HCT116 (cell line): Measurements from ENCODE around the gene ARPC1A. TPM values are rescaled to one million over a fixed set of nuclear protein-coding genes. Genes with fewer than 3 reads are reported as not detected.

ENCODE experiments used
- ATAC-seq: fragments of 200-7000 bp; cut with Tn5 transposase; 2 replicates; pipeline ENCODE4 v1.9.1; 2020; ENCODE audit warnings: mild to moderate bottlenecking, moderate library complexity
- BruUV-seq: library from RNA; stranded (reverse); fragments of 400-500 nt; replicated peaks from 2 replicates; lab custom pipeline; 2021; lab: Mats Ljungman, UMichigan
- CTCF ChIA-PET: fragments of 300-600 bp; sonication (Branson Sonifier 250); formaldehyde crosslinking; loops from one replicate; lab custom pipeline; 2021; ENCODE audit warnings: antibody characterized with exemption; lab: Charles Lee
- POLR2A ChIA-PET: fragments of 300-600, 350-600 bp; sonication (Branson Sonifier 250); formaldehyde crosslinking; loops from one replicate; lab custom pipeline; 2021; ENCODE audit warnings: antibody characterized with exemption; lab: Charles Lee
- RAD21 ChIA-PET, 2 experiments: fragments of 300-600 bp; sonication (Branson Sonifier 250); formaldehyde crosslinking; loops; one replicate each; lab custom pipeline; 2023; ENCODE audit warnings: low total read pairs in 2 of 2; ENCODE audit not compliant: uncharacterized antibody in 2 of 2, unreplicated experiment in 2 of 2, low non-redundant PET in 1 of 2; lab: Charles Lee
- DNase-seq: peaks from one replicate; pipeline ENCODE4 v3.0.0-alpha.2; 2010; ENCODE audit warnings: low read depth, low spot score
- H2AFZ ChIP-seq: fragments of 200-600 bp; shearing (Covaris generic), sonication (generic); 2 replicates; pipeline ENCODE4 v1.6.1; 2017; ENCODE audit warnings: low read depth, mixed run types, mixed read lengths, antibody characterized with exemption, low read length; ENCODE audit not compliant: poor library complexity, severe bottlenecking
- H3K27ac ChIP-seq: 2 replicates; pipeline ENCODE4 v1.5.1; 2012; ENCODE audit warnings: low read depth, low read length
- H3K27me3 ChIP-seq: fragments of 200-600 bp; sonication (generic); 2 replicates; pipeline ENCODE4 v1.6.1; 2016; ENCODE audit warnings: mixed run types, low read length, mixed read lengths; ENCODE audit not compliant: insufficient read depth
- H3K36me3 ChIP-seq, 2 experiments: fragments of 200-500 bp in 1 of 2; fragments of 200-600 bp in 1 of 2; sonication (Bioruptor generic) in 1 of 2; sonication (generic) in 1 of 2; 2 replicates each; pipeline versions ENCODE4 v1.5.1 to v1.6.1; 2014 to 2016; ENCODE audit warnings: low read length in 2 of 2, inconsistent platforms in 1 of 2, mixed read lengths in 1 of 2, mixed run types in 1 of 2; ENCODE audit not compliant: insufficient read depth in 2 of 2, control insufficient read depth in 1 of 2
- H3K4me1 ChIP-seq, 2 experiments: fragments of 200-600 bp in 1 of 2; sonication (generic) in 1 of 2; 2 replicates each; pipeline versions ENCODE4 v1.5.1 to v1.6.1; 2012 to 2017; ENCODE audit warnings: low read length in 2 of 2, inconsistent platforms in 1 of 2, mild to moderate bottlenecking in 1 of 2, mixed read lengths in 1 of 2, mixed run types in 1 of 2, moderate library complexity in 1 of 2; ENCODE audit not compliant: insufficient read depth in 2 of 2, control insufficient read depth in 1 of 2
- H3K4me2 ChIP-seq: fragments of 200-600 bp; sonication (generic); 2 replicates; pipeline ENCODE4 v1.6.1; 2017; ENCODE audit warnings: mixed run types, low read length, mixed read lengths
- H3K4me3 ChIP-seq, 2 experiments: fragments of 200-600 bp in 1 of 2; sonication (generic) in 1 of 2; replicated peaks in 1 of 2; 2 replicates each; pipeline ENCODE4 v1.5.1; 2011 to 2016; ENCODE audit warnings: low read length in 2 of 2, control low read depth in 1 of 2, low read depth in 1 of 2, mild to moderate bottlenecking in 1 of 2, mixed read lengths in 1 of 2, mixed run types in 1 of 2
- H3K79me2 ChIP-seq: fragments of 200-600 bp; sonication (generic); 2 replicates; pipeline ENCODE4 v1.6.1; 2017; ENCODE audit warnings: mild to moderate bottlenecking, mixed run types, low read length, moderate library complexity, mixed read lengths; ENCODE audit not compliant: insufficient read depth
- H3K9ac ChIP-seq: fragments of 200-600 bp; sonication (generic); 2 replicates; pipeline ENCODE4 v1.6.1; 2016; ENCODE audit warnings: low read length, mixed read lengths
- H3K9me2 ChIP-seq: fragments of 200-600 bp; sonication (generic), shearing (Covaris generic); 2 replicates; pipeline ENCODE4 v1.6.1; 2017; ENCODE audit warnings: mixed run types, mild to moderate bottlenecking, moderate library complexity; ENCODE audit not compliant: insufficient read depth
- H3K9me3 ChIP-seq, 2 experiments: fragments of 200-500 bp in 1 of 2; fragments of 200-600 bp in 1 of 2; sonication (Bioruptor generic) in 1 of 2; sonication (generic) in 1 of 2; 2 replicates each; pipeline ENCODE4 v1.6.1; 2014 to 2017; ENCODE audit warnings: low read length in 2 of 2, mixed read lengths in 2 of 2, inconsistent platforms in 1 of 2, low read depth in 1 of 2, mild to moderate bottlenecking in 1 of 2, mixed run types in 1 of 2, moderate library complexity in 1 of 2; ENCODE audit not compliant: control insufficient read depth in 1 of 2, insufficient read depth in 1 of 2
- H4K20me1 ChIP-seq: fragments of 200-600 bp; sonication (generic), shearing (Covaris generic); 2 replicates; pipeline ENCODE4 v1.6.1; 2017; ENCODE audit warnings: mixed run types, mild to moderate bottlenecking, moderate library complexity; ENCODE audit not compliant: insufficient read depth
- CBX3 ChIP-seq: IDR thresholded peaks from 2 replicates; pipeline ENCODE4 v1.6.1; 2012; ENCODE audit warnings: low read depth
- EGR1 ChIP-seq: IDR thresholded peaks from 2 replicates; pipeline ENCODE4 v1.6.1; 2012; ENCODE audit warnings: low read depth
- EZH2 ChIP-seq: fragments of 200-600 bp; sonication (generic); IDR thresholded peaks from 2 replicates; pipeline ENCODE4 v1.6.1; 2017; ENCODE audit warnings: antibody characterized with exemption, mixed run types
- EZH2phosphoT487 ChIP-seq: fragments of 200-600 bp; IDR thresholded peaks from 2 replicates; pipeline ENCODE4 v1.6.1; 2018; ENCODE audit warnings: antibody characterized with exemption, borderline replicate concordance
- JUND ChIP-seq: IDR thresholded peaks from 2 replicates; pipeline ENCODE4 v1.6.1; 2012
- POLR2A ChIP-seq: IDR thresholded peaks from 2 replicates; pipeline ENCODE4 v1.7.0; 2011; ENCODE audit warnings: borderline replicate concordance; ENCODE audit not compliant: insufficient read depth, insufficient read length; ENCODE audit errors: extremely low read depth
- POLR2AphosphoS5 ChIP-seq: IDR thresholded peaks from 2 replicates; pipeline ENCODE4 v1.6.1; 2011; ENCODE audit warnings: mild to moderate bottlenecking, low read depth, low read length, moderate library complexity
- SP1 ChIP-seq: IDR thresholded peaks from 2 replicates; pipeline ENCODE4 v1.6.1; 2012; ENCODE audit warnings: low read depth
- SRF ChIP-seq: IDR thresholded peaks from 2 replicates; pipeline ENCODE4 v1.6.1; 2012; ENCODE audit warnings: low read depth
- TCF7L2 ChIP-seq: IDR thresholded peaks from 2 replicates; pipeline ENCODE4 v1.7.0; 2011; ENCODE audit warnings: borderline replicate concordance, inconsistent platforms; ENCODE audit not compliant: insufficient read depth, insufficient read length; ENCODE audit errors: extremely low read depth
- intact Hi-C: fragments of 100-400 bp; cut with micrococcal nuclease; formaldehyde crosslinking; loops from 2 replicates; pipeline ENCODE4 v1.10.0; 2022
- total RNA-seq: library from RNA; stranded (reverse); gene quantifications from one replicate; pipeline ENCODE4 v1.2.1, GENCODE V29; 2021; ENCODE audit not compliant: unreplicated experiment
- TF ChIP-seq, protein P1 (sequence below): IDR thresholded peaks from 2 replicates; pipeline ENCODE4 v1.6.1; 2012

ARPC1A gene
- total RNA-seq, 1 experiment from 2014 or later: 250 TPM

DNA sequence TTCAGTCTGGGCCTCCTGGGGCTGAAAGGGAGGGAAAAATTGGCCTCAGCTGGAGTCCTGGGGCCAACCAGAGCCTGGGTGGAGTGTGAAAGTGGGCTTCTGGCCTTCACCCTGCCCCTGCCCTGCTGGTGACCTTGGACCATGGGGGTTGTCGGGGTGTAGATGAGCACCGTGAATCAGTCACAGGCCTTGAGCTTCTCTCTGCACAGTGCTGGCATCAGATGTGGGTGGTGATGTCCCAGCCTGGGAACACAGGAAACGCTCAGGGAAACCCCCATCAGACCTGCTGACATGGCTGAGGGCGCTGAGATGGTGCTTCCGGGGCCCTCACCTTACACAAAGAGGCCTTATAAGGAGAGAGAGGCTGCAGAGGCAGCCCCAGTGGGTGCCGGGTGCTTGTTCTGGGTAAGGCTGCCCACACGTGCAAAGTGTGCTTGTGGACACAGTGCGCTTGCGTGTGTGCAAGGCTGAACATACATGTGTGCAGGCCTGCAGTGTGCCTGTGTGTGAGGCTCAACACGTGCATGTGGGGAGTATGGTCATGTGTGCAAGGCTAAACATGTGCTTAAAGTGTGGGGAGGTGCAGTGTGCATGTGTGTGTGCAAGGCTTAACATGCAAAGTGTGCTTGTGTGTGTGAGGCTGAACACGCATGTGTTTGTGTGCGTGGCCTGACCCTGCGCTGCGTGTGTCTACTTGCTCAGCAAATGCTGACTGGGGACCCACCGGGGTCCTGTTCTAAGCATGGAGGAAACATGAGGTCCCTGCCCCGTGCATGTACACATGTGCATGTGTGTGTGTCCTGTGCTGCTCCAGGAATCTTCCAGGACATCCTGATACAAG, 55.3 kb downstream of the ARPC1A start (continued):
- TF ChIP-seq POLR2AphosphoS5 (no peak), TCF7L2 (no peak), EZH2phosphoT487 (no peak), SP1 (no peak), EZH2 (no peak)

DNA sequence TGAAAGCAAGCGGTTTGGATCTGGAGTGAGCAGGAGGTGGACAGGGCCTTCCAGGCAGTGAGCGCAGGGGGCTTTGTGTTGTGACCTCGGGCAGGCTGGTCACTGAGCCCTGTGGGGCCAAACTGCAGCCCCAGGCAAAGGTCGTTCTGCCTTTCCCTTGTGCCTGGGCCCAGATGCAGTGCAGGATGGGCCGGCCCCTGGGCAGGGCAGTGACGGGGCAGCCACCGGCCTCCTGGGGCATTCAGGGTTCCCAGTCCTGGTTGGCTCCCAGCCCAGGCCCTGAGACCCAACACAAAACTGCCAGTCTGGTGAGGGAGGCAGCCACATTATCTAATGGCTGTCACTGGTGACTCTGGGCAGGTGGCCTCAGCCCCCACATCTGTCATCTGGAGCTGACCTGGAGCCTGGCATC, 56.0 kb downstream of the ARPC1A start:
- Histone ChIP-seq H3K27me3 (no peaks in the 10 kb centered on the region), H2AFZ (no peak overlapping the region), H3K79me2 (peaks cover 71% of the 10 kb centered on the region), H3K4me3 (no peak overlapping the region), H4K20me1 (no peaks in the 10 kb centered on the region; the same call in 1 of the 2 replicates), H3K4me2 (no peak overlapping the region), H3K9ac (no peak overlapping the region), H3K4me1 (peaks cover 13 to 24% of the 10 kb centered on the region in 2 experiments; a peak in 3 of 4 replicates), H3K9me2 (no peaks in the 10 kb centered on the region), H3K36me3 (peaks cover 5 to 23% of the 10 kb centered on the region in 2 experiments; a peak in 2 of 4 replicates), H3K9me3 (no peaks in the 10 kb centered on the region), H3K27ac (no peak overlapping the region)
- ChIA-PET POLR2A (no interaction called here), RAD21 (no interaction called here), CTCF (no interaction called here)
- ATAC-seq (no peak), DNase-seq (no peak)
- no TSS peak for BruUV-seq
- TF ChIP-seq JUND: no peak
- TF ChIP-seq CBX3: no peak
- TF ChIP-seq SRF: no peak
- no peak for TF ChIP-seq EZH2phosphoT487
- TF ChIP-seq, protein P1, sequence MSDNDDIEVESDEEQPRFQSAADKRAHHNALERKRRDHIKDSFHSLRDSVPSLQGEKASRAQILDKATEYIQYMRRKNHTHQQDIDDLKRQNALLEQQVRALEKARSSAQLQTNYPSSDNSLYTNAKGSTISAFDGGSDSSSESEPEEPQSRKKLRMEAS: no peak
- no peak for TF ChIP-seq EGR1
- TF ChIP-seq POLR2A: no peak
- intact Hi-C loops: no loop called here
